Activated CD8-positive, alpha-beta memory T cell treated with anti-CD3 and anti-CD28 coated beads, Interleukin-2, amount 10 ng/mL, durations not matched to agents 7 days and 5 days (primary cell): ENCODE measurements around the gene CLASP2. TPM values are rescaled to one million over a fixed set of nuclear protein-coding genes. Genes with fewer than 3 reads are reported as not detected.
A peak's percentile ranks its signal among the peaks of the same experiment; 100 is the strongest.

Source experiments
- ATAC-seq: fragments of 150-1000 bp; cut with Tn5 transposase; one replicate; pipeline ENCODE4 v1.10.0; 2021; ENCODE audit warnings: moderate library complexity
- CTCF ChIA-PET: fragments of 350-600 bp; sonication (Branson Sonifier 250); formaldehyde crosslinking; loops from one replicate; lab custom pipeline; 2021; ENCODE audit warnings: antibody characterized with exemption; lab: Charles Lee
- DNase-seq: peaks from one replicate; pipeline ENCODE4 v3.0.0-alpha.2; 2020
- H3K27ac Mint-ChIP-seq: one replicate; pipeline ENCODE4 v1.8.0; 2021; ENCODE audit warnings: mild to moderate bottlenecking, mixed read lengths
- H3K27me3 Mint-ChIP-seq: one replicate; pipeline ENCODE4 v1.8.0; 2021; ENCODE audit warnings: mixed read lengths
- H3K36me3 Mint-ChIP-seq: one replicate; pipeline ENCODE4 v1.8.0; 2021; ENCODE audit warnings: mild to moderate bottlenecking, mixed read lengths
- H3K4me1 Mint-ChIP-seq: one replicate; pipeline ENCODE4 v1.8.0; 2021; ENCODE audit warnings: mixed read lengths
- H3K4me3 Mint-ChIP-seq: one replicate; pipeline ENCODE4 v1.8.0; 2021; ENCODE audit warnings: mild to moderate bottlenecking, moderate library complexity, mixed read lengths
- H3K9me3 Mint-ChIP-seq: one replicate; pipeline ENCODE4 v1.8.0; 2022; ENCODE audit warnings: low read depth, mixed read lengths
- total RNA-seq, 2 experiments: library from RNA; stranded (reverse); gene quantifications; one replicate each; pipeline ENCODE4 v1.2.3, GENCODE V29; 2021

CLASP2 gene
- total RNA-seq, 2 experiments from 2014 or later: 47.7 to 55.1 TPM

- Mint-ChIP-seq H3K4me3 (no peak overlapping the region), H3K4me1 (peaks cover 13% of the 10 kb centered on the region), H3K27ac (no peak overlapping the region), H3K9me3 (no peaks in the 10 kb centered on the region), H3K36me3 (peaks cover 4% of the 10 kb centered on the region), H3K27me3 (peaks cover 2% of the 10 kb centered on the region)
- CTCF ChIA-PET: interaction anchor here (0.8 kb wide), 1 partner anchor 79 kb away, joined by 3 read pairs; no protein-coding TSS in a partner anchor
- ATAC-seq: no peak
- DNase-seq: no peak
Observed at GRCh38 chr3:33722191-33722590, 4.1 kb upstream of the CLASP2 start.

GRCh38 chr3:33718595-33718907 lies 497 bp upstream of the CLASP2 start:
- peaks cover 5% of the 10 kb centered on the region for H3K36me3 Mint-ChIP-seq
- H3K27me3 Mint-ChIP-seq: peaks cover 2% of the 10 kb centered on the region
- CTCF ChIA-PET: no interaction called here
- DNase-seq (no peak), ATAC-seq (peak; percentile 0)
- H3K9me3 Mint-ChIP-seq: no peaks in the 10 kb centered on the region
- H3K4me1 Mint-ChIP-seq: peaks cover 21% of the 10 kb centered on the region
- H3K27ac Mint-ChIP-seq: peak overlapping the region; percentile 92
- peak overlapping the region; percentile 92 for H3K4me3 Mint-ChIP-seq

- CTCF ChIA-PET: interaction anchor here (1.0 to 1.5 kb wide), 2 partner anchors 72 to 770 kb away, joined by 3 read pairs; no protein-coding TSS in a partner anchor
- Mint-ChIP-seq H3K4me3 (peak overlapping the region; percentile 92), H3K4me1 (peaks cover 21% of the 10 kb centered on the region), H3K27ac (peak overlapping the region; percentile 86), H3K9me3 (no peaks in the 10 kb centered on the region), H3K27me3 (no peaks in the 10 kb centered on the region), H3K36me3 (peaks cover 5% of the 10 kb centered on the region)
- ATAC-seq: peak; percentile 72
- peak; percentile 75 for DNase-seq
Observed at GRCh38 chr3:33717616-33717865, 513 bp downstream of the CLASP2 start.

- peaks cover 2% of the 10 kb centered on the region for H3K9me3 Mint-ChIP-seq
- H3K27ac Mint-ChIP-seq: no peak overlapping the region
- H3K27me3 Mint-ChIP-seq: no peaks in the 10 kb centered on the region
- peaks cover 15% of the 10 kb centered on the region for H3K36me3 Mint-ChIP-seq
- CTCF ChIA-PET: interaction anchor here (0.7 to 2.1 kb wide), 6 partner anchors 11 to 344 kb away, joined by 3 to 11 read pairs (median 4); no protein-coding TSS in a partner anchor
- DNase-seq: no peak
- H3K4me1 Mint-ChIP-seq: peaks cover 17% of the 10 kb centered on the region
- peak overlapping the region; percentile 92 for H3K4me3 Mint-ChIP-seq
- no peak for ATAC-seq
Observed at GRCh38 chr3:33716227-33716626, 1.8 kb downstream of the CLASP2 start.

GRCh38 chr3:33711100-33711499 lies 7.0 kb downstream of the CLASP2 start:
- Mint-ChIP-seq H3K4me3 (no peak overlapping the region), H3K9me3 (peaks cover 6% of the 10 kb centered on the region), H3K4me1 (peaks cover 9% of the 10 kb centered on the region), H3K27me3 (no peaks in the 10 kb centered on the region), H3K27ac (no peak overlapping the region), H3K36me3 (peaks cover 32% of the 10 kb centered on the region)
- CTCF ChIA-PET: no interaction called here
- ATAC-seq: no peak
- DNase-seq: no peak

- CTCF ChIA-PET: no interaction called here
- Mint-ChIP-seq H3K9me3 (peaks cover 20% of the 10 kb centered on the region), H3K27ac (no peak overlapping the region), H3K27me3 (no peaks in the 10 kb centered on the region), H3K36me3 (peaks cover 57% of the 10 kb centered on the region), H3K4me1 (peaks cover 16% of the 10 kb centered on the region), H3K4me3 (no peak overlapping the region)
- DNase-seq (no peak), ATAC-seq (no peak)
Observed at GRCh38 chr3:33706056-33706455, 12.0 kb downstream of the CLASP2 start.

- Mint-ChIP-seq H3K4me1 (peaks cover 14% of the 10 kb centered on the region), H3K27ac (no peak overlapping the region), H3K4me3 (no peak overlapping the region), H3K36me3 (peaks cover 59% of the 10 kb centered on the region), H3K9me3 (peaks cover 23% of the 10 kb centered on the region), H3K27me3 (no peaks in the 10 kb centered on the region)
- DNase-seq: no peak
- CTCF ChIA-PET: interaction anchor here (1.1 kb wide), 1 partner anchor 11 kb away, joined by 5 read pairs; no protein-coding TSS in a partner anchor
- ATAC-seq: peak; percentile 61
Observed at GRCh38 chr3:33704891-33705290, 13.2 kb downstream of the CLASP2 start.

GRCh38 chr3:33699275-33699674 lies 18.8 kb downstream of the CLASP2 start:
- Mint-ChIP-seq H3K4me3 (no peak overlapping the region), H3K27me3 (no peaks in the 10 kb centered on the region), H3K9me3 (peaks cover 28% of the 10 kb centered on the region), H3K4me1 (peaks cover 2% of the 10 kb centered on the region), H3K36me3 (peaks cover 55% of the 10 kb centered on the region), H3K27ac (no peak overlapping the region)
- CTCF ChIA-PET: no interaction called here
- no peak for ATAC-seq
- no peak for DNase-seq

- Mint-ChIP-seq H3K4me3 (no peak overlapping the region), H3K27me3 (no peaks in the 10 kb centered on the region), H3K27ac (no peak overlapping the region), H3K36me3 (peaks cover 33% of the 10 kb centered on the region), H3K4me1 (peaks cover 12% of the 10 kb centered on the region), H3K9me3 (peaks cover 9% of the 10 kb centered on the region)
- ATAC-seq (no peak), DNase-seq (no peak)
- CTCF ChIA-PET: no interaction called here
Observed at GRCh38 chr3:33694944-33695343, 23.1 kb downstream of the CLASP2 start.

GRCh38 chr3:33690341-33690740 lies 27.7 kb downstream of the CLASP2 start:
- Mint-ChIP-seq H3K9me3 (no peaks in the 10 kb centered on the region), H3K4me1 (peaks cover 12% of the 10 kb centered on the region), H3K27ac (no peak overlapping the region), H3K27me3 (no peaks in the 10 kb centered on the region), H3K36me3 (peaks cover 17% of the 10 kb centered on the region), H3K4me3 (no peak overlapping the region)
- ATAC-seq (peak; percentile 65), DNase-seq (no peak)
- CTCF ChIA-PET: interaction anchor here (0.6 kb wide), 1 partner anchor 579 kb away, joined by 3 read pairs; no protein-coding TSS in a partner anchor

GRCh38 chr3:33687406-33688010 lies 30.5 kb downstream of the CLASP2 start:
- Mint-ChIP-seq H3K27me3 (no peaks in the 10 kb centered on the region), H3K36me3 (peaks cover 15% of the 10 kb centered on the region)

GRCh38 chr3:33682770-33683169 lies 35.3 kb downstream of the CLASP2 start:
- ATAC-seq (no peak), DNase-seq (no peak)
- no peak overlapping the region for H3K4me3 Mint-ChIP-seq
- no peak overlapping the region for H3K27ac Mint-ChIP-seq
- peaks cover 5% of the 10 kb centered on the region for H3K9me3 Mint-ChIP-seq
- H3K36me3 Mint-ChIP-seq: peaks cover 44% of the 10 kb centered on the region
- peaks cover 2% of the 10 kb centered on the region for H3K4me1 Mint-ChIP-seq
- CTCF ChIA-PET: no interaction called here
- no peaks in the 10 kb centered on the region for H3K27me3 Mint-ChIP-seq

More at GRCh38 chr3:33687406-33688010, 30.5 kb downstream of the CLASP2 start:
- CTCF ChIA-PET: no interaction called here
- H3K27ac Mint-ChIP-seq: no peak overlapping the region
- H3K4me1 Mint-ChIP-seq: peaks cover 10% of the 10 kb centered on the region
- H3K9me3 Mint-ChIP-seq: no peaks in the 10 kb centered on the region
- ATAC-seq: no peak
- no peak for DNase-seq
- H3K4me3 Mint-ChIP-seq: no peak overlapping the region

GRCh38 chr3:33681667-33682066 lies 36.4 kb downstream of the CLASP2 start:
- Mint-ChIP-seq H3K9me3 (peaks cover 5% of the 10 kb centered on the region), H3K27ac (no peak overlapping the region), H3K36me3 (peaks cover 49% of the 10 kb centered on the region), H3K4me1 (peaks cover 2% of the 10 kb centered on the region), H3K4me3 (no peak overlapping the region), H3K27me3 (no peaks in the 10 kb centered on the region)
- CTCF ChIA-PET: no interaction called here
- no peak for ATAC-seq
- no peak for DNase-seq

- H3K4me3 Mint-ChIP-seq: no peak overlapping the region
- CTCF ChIA-PET: no interaction called here
- no peaks in the 10 kb centered on the region for H3K27me3 Mint-ChIP-seq
- DNase-seq (no peak), ATAC-seq (no peak)
- H3K36me3 Mint-ChIP-seq: peaks cover 50% of the 10 kb centered on the region
- H3K9me3 Mint-ChIP-seq: peaks cover 8% of the 10 kb centered on the region
- peaks cover 2% of the 10 kb centered on the region for H3K4me1 Mint-ChIP-seq
- no peak overlapping the region for H3K27ac Mint-ChIP-seq
Observed at GRCh38 chr3:33678073-33678472, 40.0 kb downstream of the CLASP2 start.
